Lower leg skin (tissue), 4 donors: ENCODE results near the gene AQP2. TPM values are rescaled to one million over a fixed set of nuclear protein-coding genes. Genes with fewer than 3 reads are reported as not detected.

Source experiments
- DNase-seq, 2 donors: peaks; one replicate each; pipeline ENCODE4 v3.0.0-alpha.2; 2019; ENCODE audit warnings: low spot score in 2 of 2
- H3K4me3 ChIP-seq: fragments of 200-600 bp; sonication (generic); 2 replicates; pipeline ENCODE4 v1.5.1; 2017; ENCODE audit warnings: mild to moderate bottlenecking, low read depth; ENCODE audit not compliant: poor library complexity, severe bottlenecking
- CTCF ChIP-seq, 3 donors: fragments of 450-650 bp; IDR thresholded peaks; one replicate each; pipeline ENCODE4 v1.5.1; 2016; ENCODE audit warnings: antibody characterized with exemption in 3 of 3, mild to moderate bottlenecking in 3 of 3, moderate library complexity in 2 of 3
- POLR2A ChIP-seq, 2 donors: fragments of 450-650 bp; IDR thresholded peaks; one replicate each; pipeline ENCODE4 v1.6.1; 2016 to 2017; ENCODE audit warnings: antibody characterized with exemption in 2 of 2, mild to moderate bottlenecking in 1 of 2, moderate library complexity in 1 of 2
- WGBS, 2 donors: methylation state at CpG; one replicate each; pipeline ENCODE4 v1.1.5; 2018; 5-methylcytosine and 5-hydroxymethylcytosine counted together
- intact Hi-C: fragments of 100-400 bp; cut with DNase I; formaldehyde crosslinking; loops from one replicate; pipeline ENCODE4 v1.15.0; 2023; ENCODE audit warnings: low total_unique reads
- total RNA-seq, 4 donors: library from RNA; depleted of rRNA; stranded (reverse); fragments of >200 nt; gene quantifications; one replicate each; pipeline ENCODE4 v1.1.0, GENCODE V29; 2016

Gene AQP2
- total RNA-seq, 4 donors from 2014 or later: 0.36 TPM; not detected in 3

GRCh38 chr12:49969651-49970429, 19.3 kb downstream of the AQP2 start:
- no peak for TF ChIP-seq POLR2A (IDR thresholded peaks at IDR 0.05)
- TF ChIP-seq CTCF (IDR thresholded peaks at IDR 0.05): no peak
- WGBS, 2 donors: 72 to 80% methylated on average over 12 of the region's 12 CpGs

DNA sequence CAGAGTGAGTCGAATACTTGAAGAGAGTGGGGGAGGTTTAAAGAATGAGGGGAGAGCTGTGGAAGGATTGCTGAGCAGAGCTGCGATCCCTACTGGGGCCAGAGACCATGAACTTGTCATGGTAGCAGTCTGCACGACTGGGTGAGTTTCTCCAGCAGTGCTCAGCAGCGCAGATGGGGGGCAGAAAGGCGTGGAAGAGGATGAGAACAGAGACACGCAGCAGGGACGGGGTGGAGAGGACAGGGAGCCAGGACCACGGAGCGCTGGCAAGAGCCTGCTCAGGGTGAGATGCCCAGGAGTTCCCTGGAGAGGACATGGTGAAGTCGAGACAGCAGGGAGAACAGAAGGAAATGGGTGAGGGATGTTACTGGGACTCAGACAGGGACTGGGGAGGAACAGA, 20.1 kb downstream of the AQP2 start:
- 58 to 63% methylated on average over 10 of the region's 10 CpGs for WGBS, 2 donors
- intact Hi-C loops: loop anchor here (5.0 kb wide), 1 partner anchor 82 kb away; no protein-coding TSS in a partner anchor
- H3K4me3 ChIP-seq: no peak overlapping the region
- no peak for DNase-seq
- no peak for TF ChIP-seq CTCF (IDR thresholded peaks at IDR 0.05)
- no peak for TF ChIP-seq POLR2A (IDR thresholded peaks at IDR 0.05)

More at GRCh38 chr12:49969651-49970429, 19.3 kb downstream of the AQP2 start:
- DNase-seq: no peak
- intact Hi-C loops: loop anchor here (5.0 kb wide), 1 partner anchor 82 kb away; no protein-coding TSS in a partner anchor
- H3K4me3 ChIP-seq: no peak overlapping the region

GRCh38 chr12:49971141-49971540, 20.6 kb downstream of the AQP2 start:
- no peak overlapping the region for H3K4me3 ChIP-seq
- DNase-seq: no peak
- intact Hi-C loops: loop anchor here (5.0 kb wide), 1 partner anchor 81 kb away; no protein-coding TSS in a partner anchor
- TF ChIP-seq CTCF (IDR thresholded peaks at IDR 0.05) (no peak), POLR2A (IDR thresholded peaks at IDR 0.05) (no peak)
- WGBS, 2 donors: 57 to 73% methylated on average over 6 of the region's 6 CpGs

- TF ChIP-seq POLR2A (IDR thresholded peaks at IDR 0.05) (no peak), CTCF (IDR thresholded peaks at IDR 0.05) (no peak)
- no peak overlapping the region for H3K4me3 ChIP-seq
- 84% methylated on average over 9 of the region's 9 CpGs for WGBS, 2 donors
- intact Hi-C loops: loop anchor here (5.0 kb wide), 1 partner anchor 80 kb away; no protein-coding TSS in a partner anchor
- DNase-seq: no peak
Observed at GRCh38 chr12:49972129-49972528, 21.6 kb downstream of the AQP2 start.

- 80 to 82% methylated on average over 16 to 18 of the region's 18 CpGs for WGBS, 2 donors
- no peak for TF ChIP-seq CTCF (IDR thresholded peaks at IDR 0.05)
- no peak for TF ChIP-seq POLR2A (IDR thresholded peaks at IDR 0.05)
- no peak for DNase-seq
- no peak within 1 kb of the TSS for H3K4me3 ChIP-seq
- intact Hi-C loops: loop anchor here (5.0 kb wide), 1 partner anchor 80 kb away; no protein-coding TSS in a partner anchor
Observed at GRCh38 chr12:49972641-49973360, 22.3 kb downstream of the AQP2 start, which contains the start of gene AQP6. Gene AQP6 (plus strand): TSS chr12:49972947. CDS start chr12:49973174, 227 bp downstream.
